HCT116 (cell line): Measurements from ENCODE around the gene CECR2. TPM values are rescaled to one million over a fixed set of nuclear protein-coding genes. Genes with fewer than 3 reads are reported as not detected.

Experiments
- ATAC-seq: fragments of 200-7000 bp; cut with Tn5 transposase; 2 replicates; pipeline ENCODE4 v1.9.1; 2020; ENCODE audit warnings: mild to moderate bottlenecking, moderate library complexity
- BruUV-seq: library from RNA; stranded (reverse); fragments of 400-500 nt; replicated peaks from 2 replicates; lab custom pipeline; 2021; lab: Mats Ljungman, UMichigan
- CTCF ChIA-PET: fragments of 300-600 bp; sonication (Branson Sonifier 250); formaldehyde crosslinking; loops from one replicate; lab custom pipeline; 2021; ENCODE audit warnings: antibody characterized with exemption; lab: Charles Lee
- POLR2A ChIA-PET: fragments of 300-600, 350-600 bp; sonication (Branson Sonifier 250); formaldehyde crosslinking; loops from one replicate; lab custom pipeline; 2021; ENCODE audit warnings: antibody characterized with exemption; lab: Charles Lee
- RAD21 ChIA-PET, 2 experiments: fragments of 300-600 bp; sonication (Branson Sonifier 250); formaldehyde crosslinking; loops; one replicate each; lab custom pipeline; 2023; ENCODE audit warnings: low total read pairs in 2 of 2; ENCODE audit not compliant: uncharacterized antibody in 2 of 2, unreplicated experiment in 2 of 2, low non-redundant PET in 1 of 2; lab: Charles Lee
- DNase-seq: peaks from one replicate; pipeline ENCODE4 v3.0.0-alpha.2; 2010; ENCODE audit warnings: low read depth, low spot score
- H2AFZ ChIP-seq: fragments of 200-600 bp; shearing (Covaris generic), sonication (generic); 2 replicates; pipeline ENCODE4 v1.6.1; 2017; ENCODE audit warnings: low read depth, mixed run types, mixed read lengths, antibody characterized with exemption, low read length; ENCODE audit not compliant: poor library complexity, severe bottlenecking
- H3K27ac ChIP-seq: 2 replicates; pipeline ENCODE4 v1.5.1; 2012; ENCODE audit warnings: low read depth, low read length
- H3K27me3 ChIP-seq: fragments of 200-600 bp; sonication (generic); 2 replicates; pipeline ENCODE4 v1.6.1; 2016; ENCODE audit warnings: mixed run types, low read length, mixed read lengths; ENCODE audit not compliant: insufficient read depth
- H3K36me3 ChIP-seq, 2 experiments: fragments of 200-500 bp in 1 of 2; fragments of 200-600 bp in 1 of 2; sonication (Bioruptor generic) in 1 of 2; sonication (generic) in 1 of 2; 2 replicates each; pipeline versions ENCODE4 v1.5.1 to v1.6.1; 2014 to 2016; ENCODE audit warnings: low read length in 2 of 2, inconsistent platforms in 1 of 2, mixed read lengths in 1 of 2, mixed run types in 1 of 2; ENCODE audit not compliant: insufficient read depth in 2 of 2, control insufficient read depth in 1 of 2
- H3K4me1 ChIP-seq, 2 experiments: fragments of 200-600 bp in 1 of 2; sonication (generic) in 1 of 2; 2 replicates each; pipeline versions ENCODE4 v1.5.1 to v1.6.1; 2012 to 2017; ENCODE audit warnings: low read length in 2 of 2, inconsistent platforms in 1 of 2, mild to moderate bottlenecking in 1 of 2, mixed read lengths in 1 of 2, mixed run types in 1 of 2, moderate library complexity in 1 of 2; ENCODE audit not compliant: insufficient read depth in 2 of 2, control insufficient read depth in 1 of 2
- H3K4me2 ChIP-seq: fragments of 200-600 bp; sonication (generic); 2 replicates; pipeline ENCODE4 v1.6.1; 2017; ENCODE audit warnings: mixed run types, low read length, mixed read lengths
- H3K4me3 ChIP-seq, 2 experiments: fragments of 200-600 bp in 1 of 2; sonication (generic) in 1 of 2; replicated peaks in 1 of 2; 2 replicates each; pipeline ENCODE4 v1.5.1; 2011 to 2016; ENCODE audit warnings: low read length in 2 of 2, control low read depth in 1 of 2, low read depth in 1 of 2, mild to moderate bottlenecking in 1 of 2, mixed read lengths in 1 of 2, mixed run types in 1 of 2
- H3K79me2 ChIP-seq: fragments of 200-600 bp; sonication (generic); 2 replicates; pipeline ENCODE4 v1.6.1; 2017; ENCODE audit warnings: mild to moderate bottlenecking, mixed run types, low read length, moderate library complexity, mixed read lengths; ENCODE audit not compliant: insufficient read depth
- H3K9ac ChIP-seq: fragments of 200-600 bp; sonication (generic); 2 replicates; pipeline ENCODE4 v1.6.1; 2016; ENCODE audit warnings: low read length, mixed read lengths
- H3K9me2 ChIP-seq: fragments of 200-600 bp; sonication (generic), shearing (Covaris generic); 2 replicates; pipeline ENCODE4 v1.6.1; 2017; ENCODE audit warnings: mixed run types, mild to moderate bottlenecking, moderate library complexity; ENCODE audit not compliant: insufficient read depth
- H3K9me3 ChIP-seq, 2 experiments: fragments of 200-500 bp in 1 of 2; fragments of 200-600 bp in 1 of 2; sonication (Bioruptor generic) in 1 of 2; sonication (generic) in 1 of 2; 2 replicates each; pipeline ENCODE4 v1.6.1; 2014 to 2017; ENCODE audit warnings: low read length in 2 of 2, mixed read lengths in 2 of 2, inconsistent platforms in 1 of 2, low read depth in 1 of 2, mild to moderate bottlenecking in 1 of 2, mixed run types in 1 of 2, moderate library complexity in 1 of 2; ENCODE audit not compliant: control insufficient read depth in 1 of 2, insufficient read depth in 1 of 2
- H4K20me1 ChIP-seq: fragments of 200-600 bp; sonication (generic), shearing (Covaris generic); 2 replicates; pipeline ENCODE4 v1.6.1; 2017; ENCODE audit warnings: mixed run types, mild to moderate bottlenecking, moderate library complexity; ENCODE audit not compliant: insufficient read depth
- CBX3 ChIP-seq: IDR thresholded peaks from 2 replicates; pipeline ENCODE4 v1.6.1; 2012; ENCODE audit warnings: low read depth
- CEBPB ChIP-seq: IDR thresholded peaks from 2 replicates; pipeline ENCODE4 v1.6.1; 2012; ENCODE audit warnings: low read depth
- EGR1 ChIP-seq: IDR thresholded peaks from 2 replicates; pipeline ENCODE4 v1.6.1; 2012; ENCODE audit warnings: low read depth
- ELF1 ChIP-seq: IDR thresholded peaks from 2 replicates; pipeline ENCODE4 v1.6.1; 2012; ENCODE audit warnings: low read depth, borderline replicate concordance
- FOSL1 ChIP-seq: IDR thresholded peaks from 2 replicates; pipeline ENCODE4 v1.6.1; 2012; ENCODE audit warnings: low read depth
- JUND ChIP-seq: IDR thresholded peaks from 2 replicates; pipeline ENCODE4 v1.6.1; 2012
- POLR2A ChIP-seq: IDR thresholded peaks from 2 replicates; pipeline ENCODE4 v1.7.0; 2011; ENCODE audit warnings: borderline replicate concordance; ENCODE audit not compliant: insufficient read depth, insufficient read length; ENCODE audit errors: extremely low read depth
- SIN3A ChIP-seq: IDR thresholded peaks from 2 replicates; pipeline ENCODE4 v1.6.1; 2012; ENCODE audit warnings: low read depth
- SP1 ChIP-seq: IDR thresholded peaks from 2 replicates; pipeline ENCODE4 v1.6.1; 2012; ENCODE audit warnings: low read depth
- YY1 ChIP-seq: IDR thresholded peaks from 2 replicates; pipeline ENCODE4 v1.6.1; 2011; ENCODE audit warnings: low read length, low read depth, moderate library complexity, mild to moderate bottlenecking; ENCODE audit not compliant: insufficient replicate concordance; ENCODE audit errors: extremely low read depth
- ZNF274 ChIP-seq: fragments of 200-500 bp; sonication (Bioruptor generic); IDR thresholded peaks from 2 replicates; pipeline ENCODE4 v1.6.1; 2014; ENCODE audit warnings: mild to moderate bottlenecking, low read depth, low read length, inconsistent platforms
- intact Hi-C: fragments of 100-400 bp; cut with micrococcal nuclease; formaldehyde crosslinking; loops from 2 replicates; pipeline ENCODE4 v1.10.0; 2022
- total RNA-seq: library from RNA; stranded (reverse); gene quantifications from one replicate; pipeline ENCODE4 v1.2.1, GENCODE V29; 2021; ENCODE audit not compliant: unreplicated experiment
- TF ChIP-seq, protein P1 (sequence below), 3 experiments: fragments of 200-600 bp in 1 of 3; sonication (generic) in 1 of 3; IDR thresholded peaks in 2 of 3; conservative IDR thresholded peaks in 1 of 3; 2 replicates each; pipeline ENCODE4 v1.5.1; 2012 to 2017; ENCODE audit warnings: low read depth in 2 of 3, low read length in 2 of 3, antibody characterized with exemption in 1 of 3, borderline replicate concordance in 1 of 3, control low read depth in 1 of 3, mild to moderate bottlenecking in 1 of 3, mixed read lengths in 1 of 3, mixed run types in 1 of 3, moderate library complexity in 1 of 3; ENCODE audit not compliant: insufficient read depth in 1 of 3
- TF ChIP-seq, protein P2 (sequence below): IDR thresholded peaks from 2 replicates; pipeline ENCODE4 v1.6.1; 2012
- TF ChIP-seq, protein P3 (sequence below): IDR thresholded peaks from 2 replicates; pipeline ENCODE4 v1.6.1; 2011; ENCODE audit warnings: mild to moderate bottlenecking, low read length, moderate library complexity; ENCODE audit not compliant: insufficient replicate concordance; ENCODE audit errors: extremely low read depth
- TF ChIP-seq, protein P4 (sequence below): IDR thresholded peaks from 2 replicates; pipeline ENCODE4 v1.6.1; 2012

The CECR2 gene
- total RNA-seq, 1 experiment from 2014 or later = 6.0 TPM

DNA sequence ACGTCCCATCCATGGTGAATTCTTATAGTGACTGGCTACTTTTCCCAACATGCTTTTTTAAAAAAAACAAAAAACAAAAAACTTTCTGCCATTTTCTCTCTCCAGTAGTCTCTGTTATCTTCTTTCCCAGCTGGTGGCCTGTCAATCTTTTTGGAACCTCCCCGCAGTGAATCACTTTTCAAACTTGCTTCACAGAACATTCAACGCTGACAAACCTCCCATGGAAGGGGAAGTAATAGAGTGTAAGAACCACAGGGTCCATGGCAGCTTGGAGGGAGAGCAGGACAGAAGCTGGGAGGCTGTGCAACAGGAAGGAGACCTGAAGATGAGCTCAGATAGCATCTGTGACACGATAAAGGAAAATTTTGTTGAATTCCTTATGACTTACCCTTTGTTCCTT lies 9.8 kb upstream of the CECR2 start (continued):
- TF ChIP-seq CEBPB (no peak), ZNF274 (no peak), JUND (no peak), SIN3A (no peak), YY1 (no peak), EGR1 (no peak), ELF1 (no peak), SP1 (no peak)

DNA sequence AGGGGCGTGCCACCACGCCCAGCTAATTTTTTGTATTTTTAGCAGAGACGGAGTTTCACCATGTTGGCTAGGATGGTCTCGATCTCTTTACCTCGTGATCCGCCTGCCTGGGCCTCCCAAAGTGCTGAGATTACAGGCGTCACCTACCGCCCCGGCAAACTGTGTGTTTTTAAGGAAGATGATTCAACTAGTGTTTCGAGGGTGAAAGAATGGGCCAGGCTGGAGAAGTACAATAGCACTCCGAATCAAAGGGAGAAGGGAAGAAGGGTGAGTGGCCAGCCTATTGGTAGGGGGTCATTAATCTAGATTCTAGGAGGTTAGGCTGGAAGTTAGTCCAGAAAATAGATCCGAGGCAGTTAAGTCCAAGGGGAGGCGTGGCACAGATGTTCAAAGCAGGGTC lies 2.9 kb upstream of the CECR2 start:
- RAD21 ChIA-PET = no interaction called here
- intact Hi-C loops = loop anchor here (5.0 kb wide), 1 partner anchor 194 kb away; no protein-coding TSS in a partner anchor
- H3K4me2 ChIP-seq = peak overlapping the region; percentile 71

More for the DNA sequence above, 2.9 kb upstream of the CECR2 start:
- Histone ChIP-seq H3K9me3 (no peaks in the 10 kb centered on the region), H3K4me3 (no peak overlapping the region), H2AFZ (no peak overlapping the region), H3K9ac (no peak overlapping the region)
- BruUV-seq = no TSS peak
- TF ChIP-seq, protein P1, sequence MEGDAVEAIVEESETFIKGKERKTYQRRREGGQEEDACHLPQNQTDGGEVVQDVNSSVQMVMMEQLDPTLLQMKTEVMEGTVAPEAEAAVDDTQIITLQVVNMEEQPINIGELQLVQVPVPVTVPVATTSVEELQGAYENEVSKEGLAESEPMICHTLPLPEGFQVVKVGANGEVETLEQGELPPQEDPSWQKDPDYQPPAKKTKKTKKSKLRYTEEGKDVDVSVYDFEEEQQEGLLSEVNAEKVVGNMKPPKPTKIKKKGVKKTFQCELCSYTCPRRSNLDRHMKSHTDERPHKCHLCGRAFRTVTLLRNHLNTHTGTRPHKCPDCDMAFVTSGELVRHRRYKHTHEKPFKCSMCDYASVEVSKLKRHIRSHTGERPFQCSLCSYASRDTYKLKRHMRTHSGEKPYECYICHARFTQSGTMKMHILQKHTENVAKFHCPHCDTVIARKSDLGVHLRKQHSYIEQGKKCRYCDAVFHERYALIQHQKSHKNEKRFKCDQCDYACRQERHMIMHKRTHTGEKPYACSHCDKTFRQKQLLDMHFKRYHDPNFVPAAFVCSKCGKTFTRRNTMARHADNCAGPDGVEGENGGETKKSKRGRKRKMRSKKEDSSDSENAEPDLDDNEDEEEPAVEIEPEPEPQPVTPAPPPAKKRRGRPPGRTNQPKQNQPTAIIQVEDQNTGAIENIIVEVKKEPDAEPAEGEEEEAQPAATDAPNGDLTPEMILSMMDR (IDR thresholded peaks at IDR 0.05 in 2 of 3, conservative IDR thresholded peaks at IDR 0.05 in 1 of 3; ENCODE audit: borderline replicate concordance in 1 of 3, insufficient read depth in 1 of 3, low read depth in 2 of 3, low read length in 2 of 3) = no peak
- TF ChIP-seq JUND (no peak), FOSL1 (no peak), CBX3 (no peak), POLR2A (no peak), SP1 (no peak), ELF1 (no peak)
- TF ChIP-seq, protein P2, sequence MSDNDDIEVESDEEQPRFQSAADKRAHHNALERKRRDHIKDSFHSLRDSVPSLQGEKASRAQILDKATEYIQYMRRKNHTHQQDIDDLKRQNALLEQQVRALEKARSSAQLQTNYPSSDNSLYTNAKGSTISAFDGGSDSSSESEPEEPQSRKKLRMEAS = no peak
- TF ChIP-seq, protein P3, sequence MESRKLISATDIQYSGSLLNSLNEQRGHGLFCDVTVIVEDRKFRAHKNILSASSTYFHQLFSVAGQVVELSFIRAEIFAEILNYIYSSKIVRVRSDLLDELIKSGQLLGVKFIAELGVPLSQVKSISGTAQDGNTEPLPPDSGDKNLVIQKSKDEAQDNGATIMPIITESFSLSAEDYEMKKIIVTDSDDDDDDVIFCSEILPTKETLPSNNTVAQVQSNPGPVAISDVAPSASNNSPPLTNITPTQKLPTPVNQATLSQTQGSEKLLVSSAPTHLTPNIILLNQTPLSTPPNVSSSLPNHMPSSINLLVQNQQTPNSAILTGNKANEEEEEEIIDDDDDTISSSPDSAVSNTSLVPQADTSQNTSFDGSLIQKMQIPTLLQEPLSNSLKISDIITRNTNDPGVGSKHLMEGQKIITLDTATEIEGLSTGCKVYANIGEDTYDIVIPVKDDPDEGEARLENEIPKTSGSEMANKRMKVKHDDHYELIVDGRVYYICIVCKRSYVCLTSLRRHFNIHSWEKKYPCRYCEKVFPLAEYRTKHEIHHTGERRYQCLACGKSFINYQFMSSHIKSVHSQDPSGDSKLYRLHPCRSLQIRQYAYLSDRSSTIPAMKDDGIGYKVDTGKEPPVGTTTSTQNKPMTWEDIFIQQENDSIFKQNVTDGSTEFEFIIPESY = no peak
- TF ChIP-seq, protein P4, sequence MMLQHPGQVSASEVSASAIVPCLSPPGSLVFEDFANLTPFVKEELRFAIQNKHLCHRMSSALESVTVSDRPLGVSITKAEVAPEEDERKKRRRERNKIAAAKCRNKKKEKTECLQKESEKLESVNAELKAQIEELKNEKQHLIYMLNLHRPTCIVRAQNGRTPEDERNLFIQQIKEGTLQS = no peak
- TF ChIP-seq, all 23 proteins: peak for 0
- no peak overlapping the region for H3K27ac ChIP-seq
- H3K79me2 ChIP-seq = no peaks in the 10 kb centered on the region
- DNase-seq = no peak
- POLR2A ChIA-PET = no interaction called here
- peaks cover 21 to 26% of the 10 kb centered on the region in 2 experiments; a peak in 3 of 4 replicates for H3K4me1 ChIP-seq
- no peaks in the 10 kb centered on the region for H3K9me2 ChIP-seq
- ATAC-seq = no peak
- no peaks in the 10 kb centered on the region for H3K27me3 ChIP-seq
- CTCF ChIA-PET = interaction anchor here (0.8 to 1.9 kb wide), 3 partner anchors 9 to 195 kb away, joined by 3 to 7 read pairs (median 3); no protein-coding TSS in a partner anchor
- no peaks in the 10 kb centered on the region for H3K36me3 ChIP-seq
- no peaks in the 10 kb centered on the region for H4K20me1 ChIP-seq
